Endodermal cell (in vitro differentiated cells): Measurements from ENCODE around the gene DHH. TPM values are rescaled to one million over a fixed set of nuclear protein-coding genes. Genes with fewer than 3 reads are reported as not detected.

Source experiments
- DNase-seq: peaks from one replicate; pipeline ENCODE4 v3.0.0-alpha.2; 2017
- H3K27ac ChIP-seq: 2 replicates; pipeline ENCODE4 v1.5.1; 2013; ENCODE audit warnings: mild to moderate bottlenecking, low read depth, low read length, moderate library complexity
- H3K27me3 ChIP-seq: 2 replicates; pipeline ENCODE4 v1.6.1; 2013; ENCODE audit warnings: mild to moderate bottlenecking, low read length, moderate library complexity; ENCODE audit not compliant: insufficient read depth, control insufficient read depth, poor library complexity, severe bottlenecking
- H3K36me3 ChIP-seq: 2 replicates; pipeline ENCODE4 v1.7.0; 2013; ENCODE audit warnings: mild to moderate bottlenecking, low read length, moderate library complexity; ENCODE audit not compliant: control insufficient read depth, insufficient read depth
- H3K4me1 ChIP-seq: one replicate; pipeline ENCODE4 v1.7.0; 2013; ENCODE audit warnings: low read length; ENCODE audit not compliant: control insufficient read depth, insufficient read depth
- H3K4me3 ChIP-seq: 2 replicates; pipeline ENCODE4 v1.5.1; 2013; ENCODE audit warnings: mild to moderate bottlenecking, low read length, moderate library complexity
- H3K9ac ChIP-seq: 2 replicates; pipeline ENCODE4 v1.6.1; 2013; ENCODE audit warnings: mild to moderate bottlenecking, low read length, moderate library complexity; ENCODE audit not compliant: poor library complexity, severe bottlenecking; ENCODE audit errors: extremely low read depth
- H3K9me3 ChIP-seq: 2 replicates; pipeline ENCODE4 v1.6.1; 2013; ENCODE audit warnings: mild to moderate bottlenecking, low read length, moderate library complexity; ENCODE audit not compliant: control insufficient read depth
- H3K27ac Mint-ChIP-seq: 2 replicates; pipeline ENCODE4 v1.8.0; 2020; ENCODE audit warnings: mixed read lengths
- H3K27me3 Mint-ChIP-seq: 2 replicates; pipeline ENCODE4 v1.8.0; 2021; ENCODE audit warnings: mild to moderate bottlenecking, mixed read lengths; ENCODE audit not compliant: insufficient read depth
- H3K36me3 Mint-ChIP-seq: 2 replicates; pipeline ENCODE4 v1.8.0; 2020; ENCODE audit warnings: low read depth, mixed read lengths
- H3K4me1 Mint-ChIP-seq: 2 replicates; pipeline ENCODE4 v1.8.0; 2020; ENCODE audit warnings: mixed read lengths
- H3K4me3 Mint-ChIP-seq: 2 replicates; pipeline ENCODE4 v1.8.0; 2020; ENCODE audit warnings: mild to moderate bottlenecking, moderate library complexity, mixed read lengths
- H3K9me3 Mint-ChIP-seq: 2 replicates; pipeline ENCODE4 v1.8.0; 2020; ENCODE audit warnings: mild to moderate bottlenecking, mixed read lengths
- WGBS, 2 experiments: methylation state at CpG; one replicate each; pipeline versions ENCODE4 v1.1.5 to v1.1.7; 2013; ENCODE audit warnings: missing lambda C conversion rate in 2 of 2, mixed read lengths in 1 of 2; ENCODE audit not compliant: insufficient coverage in 1 of 2, insufficient read length in 1 of 2; 5-methylcytosine and 5-hydroxymethylcytosine counted together
- long read RNA-seq, 4 experiments: library from polyadenylated mRNA in 2 of 4; library from RNA in 1 of 4; library from capped mRNA in 1 of 4; stranded (forward) in 3 of 4; unstranded in 1 of 4; transcript quantifications; one replicate each; pipeline ENCODE4 v2.0.0, GENCODE V29; 2020 to 2021; ENCODE audit warnings: inconsistent platforms in 1 of 4
- polyA plus RNA-seq, 2 experiments: library from polyadenylated mRNA; stranded (reverse); fragments of 50-300 nt; gene quantifications; one replicate each; pipeline ENCODE4 v1.2.3, GENCODE V29; 2013
- total RNA-seq, 2 donors: library from RNA; stranded (reverse); fragmentation: NEBNext Ultra II Directional in 1 of 2; extraction: Animal tissue kit (Norgen Biotek cat#: 25700) in 1 of 2; gene quantifications; 2 replicates in 1 of 2; 3 replicates in 1 of 2; pipeline ENCODE4 v1.2.1, GENCODE V29; 2021
- TF ChIP-seq, protein P1 (sequence below): fragments of 200-600 bp; sonication (generic); conservative IDR thresholded peaks from 2 replicates; pipeline ENCODE4 v1.5.0; 2021; ENCODE audit warnings: antibody characterized with exemption, mild to moderate bottlenecking

The DHH gene
- total RNA-seq: under 1 TPM; 0.15 to 0.51 TPM
- 0.18 TPM for polyA plus RNA-seq (2013, experiment 1 of 2)
- polyA plus RNA-seq (2013, experiment 2 of 2): 0.21 TPM
- long read RNA-seq, experiment 1: 0 reads
- long read RNA-seq, experiment 2, partial matches to known transcripts: 0 of 1 reads
- long read RNA-seq, experiment 2, other reads (novel, unspliced or antisense): 1 of 1 reads
- long read RNA-seq, experiment 3: 0 reads
- long read RNA-seq, experiment 4: 0 reads

DNA sequence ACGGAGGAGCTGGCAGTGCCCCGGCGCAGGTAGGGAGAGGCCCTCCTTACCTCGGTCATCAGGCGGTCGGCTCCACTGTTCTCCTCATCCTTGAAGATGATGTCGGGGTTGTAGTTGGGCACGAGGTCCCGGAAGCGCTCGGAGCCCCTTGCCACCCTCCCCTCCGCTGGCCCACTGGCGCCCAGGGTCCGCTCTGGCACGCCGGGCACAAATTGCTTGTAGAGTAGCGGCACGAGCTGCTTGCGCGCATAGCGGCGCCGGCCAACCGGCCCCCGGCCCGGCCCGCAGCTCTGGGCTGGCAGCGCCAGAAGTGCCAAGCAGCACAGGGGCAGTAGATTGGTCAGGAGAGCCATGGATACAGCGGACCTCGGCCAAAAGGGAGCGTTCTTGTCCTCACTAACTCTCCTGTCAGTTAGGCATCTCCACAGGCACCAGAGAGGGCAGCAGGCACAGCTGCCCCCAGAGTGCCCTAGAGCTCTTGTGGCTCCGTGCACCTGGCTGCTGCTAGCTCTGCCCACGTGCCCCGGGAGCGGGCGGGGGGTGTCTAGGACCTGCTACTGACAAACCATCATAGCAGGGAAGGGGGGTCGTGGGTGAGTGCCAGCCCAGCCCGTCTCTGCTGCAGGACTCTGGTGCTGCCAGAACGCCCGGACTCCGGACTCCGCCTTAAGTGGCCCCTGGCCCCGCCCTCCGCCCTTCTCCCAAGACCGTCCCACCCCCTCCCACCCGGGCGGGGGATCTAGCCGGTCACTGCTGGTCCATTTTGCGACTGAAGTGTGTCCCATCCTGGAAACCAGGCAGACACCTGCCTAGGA lies at the start of gene DHH:
Gene DHH, minus strand, starts transcription at position 642 of the 815 bp plus-strand sequence. Its CDS starts 289 bp downstream, at position 353.
- no peaks in the 10 kb centered on the region for H3K9me3 ChIP-seq
- Mint-ChIP-seq H3K27me3 (peaks cover 64% of the 10 kb centered on the region), H3K27ac (no peak within 1 kb of the TSS), H3K9me3 (no peaks in the 10 kb centered on the region), H3K4me3 (no peak within 1 kb of the TSS), H3K4me1 (peaks cover 7% of the 10 kb centered on the region), H3K36me3 (peaks cover 35% of the 10 kb centered on the region)
- peak; percentile 85 for DNase-seq
- H3K4me3 ChIP-seq: peak within 1 kb of the TSS; percentile 15
- H3K27ac ChIP-seq: no peak within 1 kb of the TSS
- peaks cover 9% of the 10 kb centered on the region for H3K4me1 ChIP-seq
- no peak within 1 kb of the TSS for H3K9ac ChIP-seq
- peaks cover 28% of the 10 kb centered on the region for H3K36me3 ChIP-seq
- H3K27me3 ChIP-seq: peaks cover 64% of the 10 kb centered on the region
- WGBS, 2 experiments: 18 to 35% methylated on average over 36 to 49 of the region's 49 CpGs
- TF ChIP-seq, protein P1, sequence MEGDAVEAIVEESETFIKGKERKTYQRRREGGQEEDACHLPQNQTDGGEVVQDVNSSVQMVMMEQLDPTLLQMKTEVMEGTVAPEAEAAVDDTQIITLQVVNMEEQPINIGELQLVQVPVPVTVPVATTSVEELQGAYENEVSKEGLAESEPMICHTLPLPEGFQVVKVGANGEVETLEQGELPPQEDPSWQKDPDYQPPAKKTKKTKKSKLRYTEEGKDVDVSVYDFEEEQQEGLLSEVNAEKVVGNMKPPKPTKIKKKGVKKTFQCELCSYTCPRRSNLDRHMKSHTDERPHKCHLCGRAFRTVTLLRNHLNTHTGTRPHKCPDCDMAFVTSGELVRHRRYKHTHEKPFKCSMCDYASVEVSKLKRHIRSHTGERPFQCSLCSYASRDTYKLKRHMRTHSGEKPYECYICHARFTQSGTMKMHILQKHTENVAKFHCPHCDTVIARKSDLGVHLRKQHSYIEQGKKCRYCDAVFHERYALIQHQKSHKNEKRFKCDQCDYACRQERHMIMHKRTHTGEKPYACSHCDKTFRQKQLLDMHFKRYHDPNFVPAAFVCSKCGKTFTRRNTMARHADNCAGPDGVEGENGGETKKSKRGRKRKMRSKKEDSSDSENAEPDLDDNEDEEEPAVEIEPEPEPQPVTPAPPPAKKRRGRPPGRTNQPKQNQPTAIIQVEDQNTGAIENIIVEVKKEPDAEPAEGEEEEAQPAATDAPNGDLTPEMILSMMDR: no peak

DNA sequence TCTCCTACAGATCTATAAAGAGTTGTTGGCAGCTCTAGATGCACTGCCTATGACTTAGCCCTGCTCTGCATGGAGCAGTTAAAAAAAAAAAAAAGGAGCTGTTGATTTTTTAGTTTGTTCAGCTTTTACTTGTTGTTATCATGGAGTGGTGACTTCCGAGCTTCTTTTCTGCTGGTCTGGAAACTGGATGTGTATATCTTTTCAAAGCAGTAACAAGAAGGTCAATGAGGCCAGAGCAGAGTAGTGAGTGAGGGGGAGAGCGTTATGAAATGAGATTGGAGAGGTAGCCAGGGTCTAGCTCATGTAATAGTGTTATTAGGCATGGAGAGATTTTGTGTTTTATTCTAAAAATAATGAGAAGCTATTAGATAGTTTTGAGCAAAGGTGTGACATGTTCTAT lies 49.8 kb upstream of the DHH start:
- Mint-ChIP-seq H3K4me1 (no peaks in the 10 kb centered on the region), H3K27me3 (no peaks in the 10 kb centered on the region), H3K4me3 (no peak overlapping the region), H3K27ac (no peak overlapping the region), H3K36me3 (no peaks in the 10 kb centered on the region), H3K9me3 (no peaks in the 10 kb centered on the region)
- no peak for DNase-seq
- Histone ChIP-seq H3K9me3 (no peaks in the 10 kb centered on the region), H3K4me1 (no peaks in the 10 kb centered on the region), H3K27me3 (no peaks in the 10 kb centered on the region), H3K9ac (no peak overlapping the region), H3K36me3 (no peaks in the 10 kb centered on the region), H3K27ac (no peak overlapping the region), H3K4me3 (no peak overlapping the region)
- TF ChIP-seq, protein P1: no peak
- WGBS, 2 experiments: 91 to 100% methylated on average over 2 of the region's 2 CpGs

DNA sequence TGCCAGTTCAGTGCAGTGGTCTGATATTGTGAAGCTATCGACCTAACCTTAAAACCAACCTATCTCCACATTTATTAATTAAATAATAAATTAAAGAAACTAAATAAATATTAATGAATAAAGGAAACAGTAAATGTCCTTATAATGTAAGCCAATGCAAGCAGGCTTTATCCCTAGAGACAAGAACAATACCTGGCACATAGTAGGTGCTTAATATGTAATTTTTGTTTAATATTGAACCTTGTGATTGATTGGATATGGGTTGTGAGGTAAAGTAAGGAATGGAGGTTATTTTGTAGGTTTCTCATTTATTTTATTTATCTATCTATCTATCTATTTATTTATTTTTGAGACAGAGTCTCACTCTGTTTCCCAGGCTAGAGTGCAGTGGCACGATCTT lies 44.4 kb upstream of the DHH start:
- no peaks in the 10 kb centered on the region for H3K9me3 ChIP-seq
- Mint-ChIP-seq H3K4me1 (peaks cover 9% of the 10 kb centered on the region), H3K36me3 (no peaks in the 10 kb centered on the region), H3K27me3 (no peaks in the 10 kb centered on the region), H3K9me3 (no peaks in the 10 kb centered on the region), H3K4me3 (no peak overlapping the region), H3K27ac (no peak overlapping the region)
- H3K27me3 ChIP-seq: no peaks in the 10 kb centered on the region
- H3K4me3 ChIP-seq: no peak overlapping the region
- H3K4me1 ChIP-seq: no peaks in the 10 kb centered on the region
- 97 to 100% methylated on average over 1 of the region's 2 CpGs for WGBS, 2 experiments
- H3K9ac ChIP-seq: no peak overlapping the region
- no peak overlapping the region for H3K27ac ChIP-seq
- DNase-seq: no peak
- TF ChIP-seq, protein P1: no peak
- H3K36me3 ChIP-seq: no peaks in the 10 kb centered on the region
